ENCODE measurements around the gene TMEM141.

DNA sequence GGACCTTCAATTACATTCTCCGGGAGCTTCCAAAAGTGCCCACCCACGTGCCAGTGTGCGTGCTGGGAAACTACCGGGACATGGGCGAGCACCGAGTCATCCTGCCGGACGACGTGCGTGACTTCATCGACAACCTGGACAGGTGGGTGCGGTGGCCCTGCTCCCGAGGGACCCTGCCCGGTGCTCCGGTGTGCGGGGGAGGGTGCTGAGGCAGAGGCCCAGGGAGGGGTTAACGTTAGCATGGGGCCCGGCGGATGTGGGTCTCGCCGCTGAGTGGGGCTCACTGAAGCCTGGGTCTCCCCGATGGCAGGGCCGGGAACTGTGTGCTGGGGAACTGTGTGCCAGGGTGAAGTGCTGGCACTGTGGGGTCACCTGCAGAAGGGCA is 40.6 kb downstream of the TMEM141 start:
- TF ChIP-seq, protein P1, sequence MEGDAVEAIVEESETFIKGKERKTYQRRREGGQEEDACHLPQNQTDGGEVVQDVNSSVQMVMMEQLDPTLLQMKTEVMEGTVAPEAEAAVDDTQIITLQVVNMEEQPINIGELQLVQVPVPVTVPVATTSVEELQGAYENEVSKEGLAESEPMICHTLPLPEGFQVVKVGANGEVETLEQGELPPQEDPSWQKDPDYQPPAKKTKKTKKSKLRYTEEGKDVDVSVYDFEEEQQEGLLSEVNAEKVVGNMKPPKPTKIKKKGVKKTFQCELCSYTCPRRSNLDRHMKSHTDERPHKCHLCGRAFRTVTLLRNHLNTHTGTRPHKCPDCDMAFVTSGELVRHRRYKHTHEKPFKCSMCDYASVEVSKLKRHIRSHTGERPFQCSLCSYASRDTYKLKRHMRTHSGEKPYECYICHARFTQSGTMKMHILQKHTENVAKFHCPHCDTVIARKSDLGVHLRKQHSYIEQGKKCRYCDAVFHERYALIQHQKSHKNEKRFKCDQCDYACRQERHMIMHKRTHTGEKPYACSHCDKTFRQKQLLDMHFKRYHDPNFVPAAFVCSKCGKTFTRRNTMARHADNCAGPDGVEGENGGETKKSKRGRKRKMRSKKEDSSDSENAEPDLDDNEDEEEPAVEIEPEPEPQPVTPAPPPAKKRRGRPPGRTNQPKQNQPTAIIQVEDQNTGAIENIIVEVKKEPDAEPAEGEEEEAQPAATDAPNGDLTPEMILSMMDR (conservative IDR thresholded peaks at IDR 0.05; ENCODE audit: low read length), result no peak
- TF ChIP-seq EZH2phosphoT487 (IDR thresholded peaks at IDR 0.05; ENCODE audit: borderline replicate concordance, low read depth, low read length), result no peak
